ENCODE data around the gene CST9.

Gene CST9

GRCh38 chr20:23641936-23642751 lies 36.4 kb upstream of the CST9 start:
- DNase-seq (ENCODE audit: low read depth): peak; percentile 85
- TF ChIP-seq CTCF (conservative IDR thresholded peaks at IDR 0.05; ENCODE audit: low read length): no peak

GRCh38 chr20:23640671-23641667 lies 35.3 kb upstream of the CST9 start:
- no peak for DNase-seq (ENCODE audit: low read depth)
- no peak overlapping the region for H3K4me3 ChIP-seq (ENCODE audit: low read length)
- no peak for TF ChIP-seq CTCF (conservative IDR thresholded peaks at IDR 0.05; ENCODE audit: low read length)

More at GRCh38 chr20:23641936-23642751, 36.4 kb upstream of the CST9 start:
- no peak overlapping the region for H3K4me3 ChIP-seq (ENCODE audit: low read length)

DNA sequence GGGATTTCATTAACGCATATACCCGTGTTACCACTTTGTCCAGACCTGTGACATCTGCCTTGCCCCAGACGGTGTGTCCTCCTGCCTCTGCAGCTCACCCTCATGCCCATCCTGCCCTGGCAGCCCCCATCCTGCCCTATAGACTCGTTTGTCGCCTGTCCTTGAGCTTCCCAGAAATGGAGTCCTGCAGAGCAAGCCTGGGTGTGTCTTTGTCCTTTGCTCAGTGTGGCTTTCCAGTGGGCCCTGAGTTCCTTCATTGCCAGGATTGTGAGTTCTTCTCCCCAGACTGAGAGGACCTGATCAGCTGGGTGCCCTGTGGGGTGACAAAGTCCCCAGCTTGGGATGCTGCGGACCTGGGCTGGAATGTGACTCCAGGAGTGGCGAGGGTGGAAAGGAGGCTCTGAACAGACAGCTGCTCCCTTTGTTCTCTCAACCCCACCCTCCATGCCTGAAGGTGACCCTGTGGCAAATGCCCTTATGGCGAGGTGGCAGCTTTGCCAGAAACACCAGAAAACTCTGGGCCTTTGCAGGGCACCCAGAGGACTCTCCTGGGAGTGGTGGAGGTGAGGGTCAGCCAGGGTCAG lies 34.4 kb upstream of the CST9 start:
- DNase-seq (ENCODE audit: low read depth): no peak
- no peak for TF ChIP-seq CTCF (conservative IDR thresholded peaks at IDR 0.05; ENCODE audit: low read length)

DNA sequence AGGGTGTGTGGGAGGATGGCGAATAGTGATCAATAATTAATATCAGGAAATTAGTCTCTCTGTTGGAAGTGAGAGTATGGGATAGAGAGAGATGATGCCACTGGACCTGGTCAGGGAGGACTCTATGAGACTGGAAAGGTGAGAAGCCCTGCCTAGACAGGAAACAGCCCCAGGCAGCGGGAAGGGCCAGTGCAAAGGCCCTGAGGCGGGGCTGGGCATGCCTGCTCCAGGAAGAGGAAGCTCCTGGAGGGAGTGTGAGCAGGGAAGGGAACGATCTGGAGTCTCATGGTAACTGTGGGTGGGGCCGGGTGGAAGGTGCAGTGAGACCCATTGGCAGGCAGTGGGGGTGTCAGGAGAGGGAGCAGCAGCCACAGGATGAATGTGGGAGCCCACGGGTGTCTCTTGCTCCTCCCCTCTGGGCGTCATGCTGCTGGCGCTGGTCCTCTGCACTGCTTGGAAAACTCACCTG lies 33.8 kb upstream of the CST9 start:
- DNase-seq (ENCODE audit: low read depth): no peak
- TF ChIP-seq CTCF (conservative IDR thresholded peaks at IDR 0.05; ENCODE audit: low read length): no peak
- H3K4me3 ChIP-seq (ENCODE audit: low read length): no peak overlapping the region

More for the DNA sequence above, 34.4 kb upstream of the CST9 start:
- no peak overlapping the region for H3K4me3 ChIP-seq (ENCODE audit: low read length)

DNA sequence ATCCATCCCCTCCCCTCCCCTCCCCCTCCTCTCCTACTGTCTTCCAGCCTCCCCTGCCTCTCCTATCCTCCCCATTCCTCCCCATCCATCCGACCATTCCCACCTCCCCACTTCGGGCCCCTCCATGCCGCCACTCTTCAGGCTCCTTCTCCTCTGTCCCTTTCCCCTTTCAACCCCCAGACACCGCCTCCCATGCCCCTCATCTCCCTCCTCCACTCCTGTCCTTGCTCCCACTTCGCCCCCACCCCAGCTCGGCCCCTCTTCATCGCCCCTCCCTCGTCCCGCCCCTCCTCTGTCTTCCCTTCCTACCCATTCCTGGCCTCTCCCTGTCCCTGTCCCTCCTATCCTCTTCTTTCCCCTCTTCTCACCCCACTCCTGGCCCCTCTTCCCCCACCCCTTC lies 32.6 kb upstream of the CST9 start:
- no peak for TF ChIP-seq CTCF (conservative IDR thresholded peaks at IDR 0.05; ENCODE audit: low read length)
- no peak for DNase-seq (ENCODE audit: low read depth)
- H3K4me3 ChIP-seq (ENCODE audit: low read length): no peak overlapping the region

DNA sequence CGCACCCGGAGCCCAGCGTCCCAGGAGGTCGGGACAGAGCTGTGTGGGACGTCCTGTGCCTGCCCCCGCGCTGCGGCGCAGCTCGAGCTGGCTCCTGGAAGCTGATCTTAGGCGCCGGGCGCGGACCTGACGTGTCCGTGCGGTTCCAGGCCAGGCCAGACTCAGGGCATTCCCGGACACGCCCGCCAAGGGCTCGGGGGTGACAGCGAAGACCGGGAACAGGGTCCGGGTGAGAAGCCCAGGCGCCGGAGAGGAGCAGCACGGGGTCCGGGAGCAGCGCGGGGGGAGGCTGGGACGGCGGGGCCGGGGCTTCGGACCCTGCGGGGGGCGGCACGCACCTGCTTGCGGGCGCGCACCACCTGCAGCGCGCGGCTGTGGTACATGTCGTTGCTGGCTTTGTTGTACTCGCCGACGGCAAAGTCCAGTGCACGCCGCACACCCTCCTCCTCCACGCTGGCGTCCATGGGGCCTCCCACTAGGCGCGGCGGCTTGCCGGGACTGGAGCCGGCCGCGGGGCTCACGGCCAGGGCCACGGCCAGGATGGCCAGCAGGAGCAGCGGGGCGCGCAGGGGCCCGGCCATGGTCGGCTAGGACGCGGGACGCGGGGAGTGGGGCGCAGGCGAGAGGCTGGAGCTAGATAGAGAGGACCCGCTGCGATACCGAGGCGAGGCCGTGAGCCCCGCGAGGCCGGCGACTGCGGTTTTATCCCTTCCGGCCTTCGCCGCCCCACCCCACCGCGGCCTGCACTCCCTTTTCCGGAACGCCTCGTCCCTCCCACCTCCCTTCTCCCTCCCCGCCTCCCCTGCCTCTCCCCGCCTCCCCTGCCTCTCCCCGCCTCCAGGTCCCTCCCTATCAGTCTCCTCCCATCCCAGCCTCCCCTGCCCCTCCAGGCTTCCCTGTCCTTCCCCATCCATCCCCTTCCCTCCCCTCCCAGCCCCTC lies 31.8 kb upstream of the CST9 start, which contains the start of gene CST3:
Gene CST3, minus strand, starts transcription at position 674 of the 940 bp plus-strand sequence. Its CDS starts 93 bp downstream, at position 581.
- peak; percentile 88 for DNase-seq (ENCODE audit: low read depth)
- no peak for TF ChIP-seq CTCF (conservative IDR thresholded peaks at IDR 0.05; ENCODE audit: low read length)
- peak within 1 kb of the TSS; percentile 75 for H3K4me3 ChIP-seq (ENCODE audit: low read length)
